SK-N-SH treated with all-trans-retinoic acid at 6 μM for 48 hours (cell line): ENCODE measurements around the gene TMEM223.

Experiments
- ISL1 ChIP-seq: fragments of 250-450 bp; sonication (Bioruptor Pico); IDR thresholded peaks from 2 replicates; pipeline ENCODE4 v2.1.2; 2022; ENCODE audit warnings: mild to moderate bottlenecking, moderate library complexity
- OSR1 ChIP-seq: fragments of 250-450 bp; sonication (Bioruptor Pico); IDR thresholded peaks from 2 replicates; pipeline ENCODE4 v1.8.0; 2022; ENCODE audit warnings: moderate library complexity, mild to moderate bottlenecking, inconsistent platforms
- RARB ChIP-seq: fragments of 250-450 bp; sonication (Bioruptor Pico); IDR thresholded peaks from 2 replicates; pipeline ENCODE4 v1.8.0; 2021; ENCODE audit warnings: mild to moderate bottlenecking, moderate library complexity
- TOX ChIP-seq: fragments of 250-450 bp; sonication (Bioruptor Pico); IDR thresholded peaks from 2 replicates; pipeline ENCODE4 v1.8.0; 2021; ENCODE audit warnings: mild to moderate bottlenecking, moderate library complexity, borderline replicate concordance
- TF ChIP-seq, protein P1 (sequence below): fragments of 250-450 bp; sonication (Bioruptor Pico); IDR thresholded peaks from 2 replicates; pipeline ENCODE4 v1.8.0; 2020; ENCODE audit warnings: mild to moderate bottlenecking, moderate library complexity, borderline replicate concordance
- TF ChIP-seq, protein P2 (sequence below): fragments of 250-450 bp; sonication (Bioruptor Pico); IDR thresholded peaks from 2 replicates; pipeline ENCODE4 v1.5.1; 2020; ENCODE audit warnings: low read depth, mild to moderate bottlenecking, moderate library complexity

DNA sequence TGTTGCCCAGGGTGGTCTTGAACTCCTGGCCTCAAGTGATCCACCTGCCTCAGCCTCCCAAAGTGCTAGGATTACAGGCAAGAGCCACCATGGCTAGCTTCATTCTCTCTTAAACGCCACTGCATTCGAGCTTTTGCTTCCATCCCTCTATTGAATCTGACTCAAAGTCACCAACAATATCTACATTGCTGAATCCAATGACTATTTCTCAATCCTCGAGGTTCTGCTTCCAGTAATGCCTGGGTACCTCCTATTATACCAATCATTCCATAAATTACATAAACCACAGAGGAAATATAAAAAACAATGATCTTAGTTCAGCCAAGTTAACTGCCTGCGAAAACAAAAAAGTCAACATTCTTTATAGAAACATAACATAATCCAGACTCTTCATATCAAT is 25.3 kb upstream of the TMEM223 start:
- TF ChIP-seq RARB (CRISPR knock-in tag) (no peak), OSR1 (CRISPR knock-in tag) (no peak), ISL1 (no peak), TOX (CRISPR knock-in tag) (no peak)
- TF ChIP-seq, protein P1, sequence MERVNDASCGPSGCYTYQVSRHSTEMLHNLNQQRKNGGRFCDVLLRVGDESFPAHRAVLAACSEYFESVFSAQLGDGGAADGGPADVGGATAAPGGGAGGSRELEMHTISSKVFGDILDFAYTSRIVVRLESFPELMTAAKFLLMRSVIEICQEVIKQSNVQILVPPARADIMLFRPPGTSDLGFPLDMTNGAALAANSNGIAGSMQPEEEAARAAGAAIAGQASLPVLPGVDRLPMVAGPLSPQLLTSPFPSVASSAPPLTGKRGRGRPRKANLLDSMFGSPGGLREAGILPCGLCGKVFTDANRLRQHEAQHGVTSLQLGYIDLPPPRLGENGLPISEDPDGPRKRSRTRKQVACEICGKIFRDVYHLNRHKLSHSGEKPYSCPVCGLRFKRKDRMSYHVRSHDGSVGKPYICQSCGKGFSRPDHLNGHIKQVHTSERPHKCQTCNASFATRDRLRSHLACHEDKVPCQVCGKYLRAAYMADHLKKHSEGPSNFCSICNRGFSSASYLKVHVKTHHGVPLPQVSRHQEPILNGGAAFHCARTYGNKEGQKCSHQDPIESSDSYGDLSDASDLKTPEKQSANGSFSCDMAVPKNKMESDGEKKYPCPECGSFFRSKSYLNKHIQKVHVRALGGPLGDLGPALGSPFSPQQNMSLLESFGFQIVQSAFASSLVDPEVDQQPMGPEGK, result no peak
- TF ChIP-seq, protein P2, sequence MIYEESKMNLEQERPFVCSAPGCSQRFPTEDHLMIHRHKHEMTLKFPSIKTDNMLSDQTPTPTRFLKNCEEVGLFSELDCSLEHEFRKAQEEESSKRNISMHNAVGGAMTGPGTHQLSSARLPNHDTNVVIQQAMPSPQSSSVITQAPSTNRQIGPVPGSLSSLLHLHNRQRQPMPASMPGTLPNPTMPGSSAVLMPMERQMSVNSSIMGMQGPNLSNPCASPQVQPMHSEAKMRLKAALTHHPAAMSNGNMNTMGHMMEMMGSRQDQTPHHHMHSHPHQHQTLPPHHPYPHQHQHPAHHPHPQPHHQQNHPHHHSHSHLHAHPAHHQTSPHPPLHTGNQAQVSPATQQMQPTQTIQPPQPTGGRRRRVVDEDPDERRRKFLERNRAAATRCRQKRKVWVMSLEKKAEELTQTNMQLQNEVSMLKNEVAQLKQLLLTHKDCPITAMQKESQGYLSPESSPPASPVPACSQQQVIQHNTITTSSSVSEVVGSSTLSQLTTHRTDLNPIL (CRISPR knock-in tag), result no peak
